ENCODE data around the gene KRT83. TPM values are rescaled to one million over a fixed set of nuclear protein-coding genes. Genes with fewer than 3 reads are reported as not detected.
A peak's percentile ranks its signal among the peaks of the same experiment; 100 is the strongest.

The KRT83 gene
- total RNA-seq, 1 donor from 2014 or later = not detected

DNA sequence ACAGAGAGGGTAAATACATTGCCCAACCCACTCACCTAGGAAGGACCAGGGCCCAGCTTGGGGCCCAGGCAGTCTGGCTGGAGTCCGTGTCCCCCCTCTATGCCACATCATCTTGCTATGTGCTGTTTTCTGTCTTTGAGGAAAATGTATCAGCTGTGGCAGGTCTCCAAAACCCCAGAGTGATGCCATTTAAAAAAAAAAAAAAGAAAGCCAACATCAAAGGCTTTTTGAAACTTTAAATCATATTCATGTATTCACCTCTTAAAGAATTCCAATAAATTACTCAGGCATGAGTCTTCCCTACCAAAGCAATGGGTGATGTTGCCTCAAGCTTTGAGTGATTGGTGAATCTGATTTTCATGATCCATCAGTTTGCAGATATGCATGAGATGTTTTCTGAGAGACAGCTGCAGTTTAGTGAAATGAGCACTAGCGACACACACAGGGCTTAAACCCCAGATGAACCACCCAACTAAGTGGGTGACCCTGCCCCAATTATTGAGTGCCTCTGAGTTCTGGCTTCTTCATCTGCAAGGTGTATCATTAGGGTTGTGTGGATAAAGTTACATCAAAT lies 35.9 kb downstream of the KRT83 start:
- Mint-ChIP-seq H3K9me3 (ENCODE audit: low read depth) (no peaks in the 10 kb centered on the region), H3K36me3 (ENCODE audit: insufficient read depth) (no peaks in the 10 kb centered on the region), H3K27ac (no peak overlapping the region), H3K4me1 (ENCODE audit: low read depth) (peaks cover 1% of the 10 kb centered on the region), H3K27me3 (peaks cover 19% of the 10 kb centered on the region), H3K4me3 (ENCODE audit: low read depth) (no peak overlapping the region)
- DNase-seq (ENCODE audit: low spot score, unreplicated experiment) = no peak
- TF ChIP-seq, protein P1, sequence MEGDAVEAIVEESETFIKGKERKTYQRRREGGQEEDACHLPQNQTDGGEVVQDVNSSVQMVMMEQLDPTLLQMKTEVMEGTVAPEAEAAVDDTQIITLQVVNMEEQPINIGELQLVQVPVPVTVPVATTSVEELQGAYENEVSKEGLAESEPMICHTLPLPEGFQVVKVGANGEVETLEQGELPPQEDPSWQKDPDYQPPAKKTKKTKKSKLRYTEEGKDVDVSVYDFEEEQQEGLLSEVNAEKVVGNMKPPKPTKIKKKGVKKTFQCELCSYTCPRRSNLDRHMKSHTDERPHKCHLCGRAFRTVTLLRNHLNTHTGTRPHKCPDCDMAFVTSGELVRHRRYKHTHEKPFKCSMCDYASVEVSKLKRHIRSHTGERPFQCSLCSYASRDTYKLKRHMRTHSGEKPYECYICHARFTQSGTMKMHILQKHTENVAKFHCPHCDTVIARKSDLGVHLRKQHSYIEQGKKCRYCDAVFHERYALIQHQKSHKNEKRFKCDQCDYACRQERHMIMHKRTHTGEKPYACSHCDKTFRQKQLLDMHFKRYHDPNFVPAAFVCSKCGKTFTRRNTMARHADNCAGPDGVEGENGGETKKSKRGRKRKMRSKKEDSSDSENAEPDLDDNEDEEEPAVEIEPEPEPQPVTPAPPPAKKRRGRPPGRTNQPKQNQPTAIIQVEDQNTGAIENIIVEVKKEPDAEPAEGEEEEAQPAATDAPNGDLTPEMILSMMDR (IDR thresholded peaks at IDR 0.05; ENCODE audit: unreplicated experiment) = no peak

DNA sequence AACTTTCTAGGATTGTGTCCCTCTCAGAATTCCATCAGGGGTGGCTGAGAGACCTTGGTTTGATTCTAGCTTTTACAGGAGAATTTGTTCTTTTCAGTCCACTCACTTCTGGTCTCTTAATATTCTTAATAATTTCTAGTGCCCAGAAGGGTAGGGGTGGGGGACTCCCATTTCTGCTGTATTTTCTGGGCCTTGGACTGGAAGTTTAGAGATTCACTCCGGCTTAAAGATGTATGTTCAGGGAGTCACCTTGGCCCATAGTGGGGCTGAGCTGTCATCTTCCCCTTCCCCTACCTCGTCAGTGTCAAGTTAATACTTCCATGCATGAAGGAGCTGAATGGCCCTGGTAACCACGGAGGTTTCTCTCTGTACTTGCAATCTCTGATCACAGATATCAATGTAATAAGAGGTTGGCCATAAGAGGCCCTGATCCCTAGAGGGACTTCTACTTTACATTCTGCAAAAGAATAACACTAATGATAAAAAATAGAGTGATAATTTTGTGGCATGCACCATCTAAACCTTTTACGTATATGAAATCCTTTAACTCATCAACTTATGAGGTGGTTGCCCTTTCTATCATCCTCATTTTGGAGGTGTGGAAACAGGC lies 36.5 kb downstream of the KRT83 start:
- H3K27me3 Mint-ChIP-seq = peaks cover 24% of the 10 kb centered on the region
- TF ChIP-seq, protein P1 (IDR thresholded peaks at IDR 0.05; ENCODE audit: unreplicated experiment) = no peak
- no peak overlapping the region for H3K27ac Mint-ChIP-seq
- no peak for DNase-seq (ENCODE audit: low spot score, unreplicated experiment)
- H3K4me3 Mint-ChIP-seq (ENCODE audit: low read depth) = no peak overlapping the region
- peaks cover 1% of the 10 kb centered on the region for H3K4me1 Mint-ChIP-seq (ENCODE audit: low read depth)
- no peaks in the 10 kb centered on the region for H3K9me3 Mint-ChIP-seq (ENCODE audit: low read depth)
- no peaks in the 10 kb centered on the region for H3K36me3 Mint-ChIP-seq (ENCODE audit: insufficient read depth)

DNA sequence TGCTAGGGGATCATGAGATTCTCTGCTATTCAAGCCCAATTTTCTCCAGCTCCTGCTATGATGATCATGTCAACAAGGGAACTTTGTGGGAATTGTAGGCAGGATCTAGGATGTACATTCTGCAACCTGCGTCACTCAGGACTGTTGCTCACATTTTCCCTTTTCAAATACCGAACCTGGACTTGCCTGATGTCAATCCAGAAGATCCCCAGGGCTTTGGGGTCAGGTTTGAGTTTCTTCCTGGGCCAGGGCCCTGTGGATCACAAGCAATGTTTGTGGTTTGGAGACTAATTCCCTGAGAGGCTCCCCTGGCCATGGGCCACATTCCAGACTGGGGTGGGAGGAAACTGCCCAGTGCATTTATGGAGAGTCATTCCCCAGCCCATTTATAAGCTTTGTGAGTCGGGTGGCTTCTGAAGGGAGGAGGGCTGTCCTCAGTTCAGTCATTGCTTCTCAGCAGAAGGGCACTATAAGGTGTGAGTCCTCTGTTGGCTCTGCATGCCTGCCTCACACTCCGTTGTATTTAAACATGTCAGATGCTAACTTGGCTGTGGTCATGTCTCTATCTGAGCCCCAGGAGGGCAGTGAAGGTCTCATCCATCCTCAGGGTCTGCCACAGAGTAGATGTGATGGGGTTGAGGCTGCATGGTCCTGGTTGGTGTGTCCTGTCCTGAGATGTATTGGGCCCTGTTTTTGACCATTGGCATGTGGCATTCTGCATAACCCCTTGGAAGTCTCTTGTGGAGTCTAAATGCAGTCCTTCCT lies 40.2 kb downstream of the KRT83 start:
- H3K4me1 Mint-ChIP-seq (ENCODE audit: low read depth) = peaks cover 7% of the 10 kb centered on the region
- H3K27ac Mint-ChIP-seq = peak overlapping the region; percentile 16
- no peak overlapping the region for H3K4me3 Mint-ChIP-seq (ENCODE audit: low read depth)
- no peaks in the 10 kb centered on the region for H3K9me3 Mint-ChIP-seq (ENCODE audit: low read depth)
- no peaks in the 10 kb centered on the region for H3K36me3 Mint-ChIP-seq (ENCODE audit: insufficient read depth)
- TF ChIP-seq, protein P1 (IDR thresholded peaks at IDR 0.05; ENCODE audit: unreplicated experiment) = no peak
- peaks cover 47% of the 10 kb centered on the region for H3K27me3 Mint-ChIP-seq
- no peak for DNase-seq (ENCODE audit: low spot score, unreplicated experiment)

DNA sequence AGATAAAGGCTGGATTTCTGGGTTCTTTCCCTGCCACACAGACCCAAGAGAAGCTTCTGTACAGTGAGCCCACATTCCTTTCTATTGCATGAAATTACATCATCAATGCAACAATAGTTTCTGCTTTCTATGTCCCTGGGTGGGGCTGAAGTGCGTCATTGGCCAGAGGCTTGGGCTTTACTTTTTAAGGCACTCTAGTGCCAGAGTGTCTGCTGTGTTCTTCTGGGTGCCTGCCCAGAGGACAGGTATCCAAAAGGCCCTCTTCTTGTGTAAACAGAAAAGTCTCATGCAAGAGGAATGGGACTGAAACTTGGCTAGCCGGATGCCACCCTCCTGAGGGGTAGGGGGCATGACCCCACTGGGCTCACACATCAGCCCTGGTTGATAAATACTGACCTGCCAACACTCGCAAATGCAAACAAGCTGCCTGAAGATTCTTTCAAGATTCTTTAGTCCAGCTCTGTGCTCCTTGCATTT lies 40.8 kb downstream of the KRT83 start:
- TF ChIP-seq, protein P1 (IDR thresholded peaks at IDR 0.05; ENCODE audit: unreplicated experiment) = no peak
- no peaks in the 10 kb centered on the region for H3K9me3 Mint-ChIP-seq (ENCODE audit: low read depth)
- no peak overlapping the region for H3K4me3 Mint-ChIP-seq (ENCODE audit: low read depth)
- H3K27me3 Mint-ChIP-seq = peaks cover 50% of the 10 kb centered on the region
- peaks cover 7% of the 10 kb centered on the region for H3K4me1 Mint-ChIP-seq (ENCODE audit: low read depth)
- H3K36me3 Mint-ChIP-seq (ENCODE audit: insufficient read depth) = no peaks in the 10 kb centered on the region
- DNase-seq (ENCODE audit: low spot score, unreplicated experiment) = no peak
- H3K27ac Mint-ChIP-seq = no peak overlapping the region
